Measurements from ENCODE around the gene NATD1. TPM values are rescaled to one million over a fixed set of nuclear protein-coding genes. Genes with fewer than 3 reads are reported as not detected.

NATD1 gene
- total and polyA plus RNA-seq, 4 donors, result 1.4 to 24.5 (median 2.9) TPM

DNA sequence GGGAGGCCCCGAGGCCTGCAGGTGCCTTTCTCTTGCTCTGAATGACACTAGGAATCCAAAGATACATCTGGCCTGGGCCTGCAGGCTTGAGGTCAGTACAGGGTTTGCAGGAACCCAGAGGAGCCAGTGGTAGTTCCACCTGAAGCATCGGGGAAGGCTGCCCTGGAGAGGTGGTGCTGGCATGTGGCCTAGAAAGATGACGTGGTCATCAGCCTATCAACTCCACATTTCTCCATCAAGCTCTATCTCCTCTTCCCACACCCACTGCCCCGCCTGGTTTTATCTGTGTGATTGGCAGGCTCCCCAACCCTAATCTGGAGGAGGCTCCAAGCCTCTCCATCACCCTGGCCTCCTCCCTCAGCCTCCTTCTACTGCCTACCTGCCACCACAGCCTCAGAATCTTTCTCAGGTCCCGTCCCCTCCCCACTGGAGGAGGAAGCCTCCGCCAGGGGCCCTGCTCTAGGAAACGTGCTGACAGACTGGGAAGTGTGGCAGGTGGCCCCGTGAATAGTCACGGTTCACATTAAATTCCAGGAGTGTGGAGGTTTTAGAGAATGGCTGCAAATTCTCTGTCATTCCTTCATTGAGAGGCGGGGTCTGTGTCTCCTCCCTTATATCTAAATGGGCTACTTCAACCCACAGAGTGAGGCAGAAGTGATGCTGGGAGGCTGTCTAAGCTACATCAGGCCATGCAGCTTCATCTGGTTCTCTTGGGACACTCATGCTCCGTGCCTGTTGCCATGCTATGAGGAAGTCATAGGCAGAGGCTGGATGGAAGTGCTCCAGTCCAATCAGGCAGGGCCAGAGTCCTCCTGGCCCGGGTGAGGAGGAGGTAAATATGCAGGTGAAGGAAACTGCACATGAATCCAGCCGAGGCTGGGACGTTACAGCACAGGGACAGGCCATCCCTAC, 19.9 kb upstream of the NATD1 start:
- no peak overlapping the region for H3K9ac ChIP-seq (ENCODE audit: low read depth in 1 of 2, low read length in 2 of 2)
- H3K36me3 ChIP-seq (ENCODE audit: control insufficient read depth in 4 of 4, insufficient read depth in 3 of 4, low read depth in 1 of 4, low read length in 3 of 4), result no peaks in the 10 kb centered on the region
- H3K4me1 ChIP-seq (ENCODE audit: control insufficient read depth in 4 of 4, insufficient read depth in 4 of 4, low read length in 3 of 4), result peaks cover 7 to 16% (median 12%) of the 10 kb centered on the region in 4 donors
- no peak for TF ChIP-seq EGR1 (IDR thresholded peaks at IDR 0.05; ENCODE audit: low read depth in 2 of 2)
- no peak for TF ChIP-seq SP1 (IDR thresholded peaks at IDR 0.05)
- TF ChIP-seq, protein P1, sequence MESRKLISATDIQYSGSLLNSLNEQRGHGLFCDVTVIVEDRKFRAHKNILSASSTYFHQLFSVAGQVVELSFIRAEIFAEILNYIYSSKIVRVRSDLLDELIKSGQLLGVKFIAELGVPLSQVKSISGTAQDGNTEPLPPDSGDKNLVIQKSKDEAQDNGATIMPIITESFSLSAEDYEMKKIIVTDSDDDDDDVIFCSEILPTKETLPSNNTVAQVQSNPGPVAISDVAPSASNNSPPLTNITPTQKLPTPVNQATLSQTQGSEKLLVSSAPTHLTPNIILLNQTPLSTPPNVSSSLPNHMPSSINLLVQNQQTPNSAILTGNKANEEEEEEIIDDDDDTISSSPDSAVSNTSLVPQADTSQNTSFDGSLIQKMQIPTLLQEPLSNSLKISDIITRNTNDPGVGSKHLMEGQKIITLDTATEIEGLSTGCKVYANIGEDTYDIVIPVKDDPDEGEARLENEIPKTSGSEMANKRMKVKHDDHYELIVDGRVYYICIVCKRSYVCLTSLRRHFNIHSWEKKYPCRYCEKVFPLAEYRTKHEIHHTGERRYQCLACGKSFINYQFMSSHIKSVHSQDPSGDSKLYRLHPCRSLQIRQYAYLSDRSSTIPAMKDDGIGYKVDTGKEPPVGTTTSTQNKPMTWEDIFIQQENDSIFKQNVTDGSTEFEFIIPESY (IDR thresholded peaks at IDR 0.05), result no peak
- TF ChIP-seq HNF4G (IDR thresholded peaks at IDR 0.05), result no peak
- no peak for TF ChIP-seq RXRA (IDR thresholded peaks at IDR 0.05)
- TF ChIP-seq FOXA1 (IDR thresholded peaks at IDR 0.05), result no peak
- TF ChIP-seq, protein P2, sequence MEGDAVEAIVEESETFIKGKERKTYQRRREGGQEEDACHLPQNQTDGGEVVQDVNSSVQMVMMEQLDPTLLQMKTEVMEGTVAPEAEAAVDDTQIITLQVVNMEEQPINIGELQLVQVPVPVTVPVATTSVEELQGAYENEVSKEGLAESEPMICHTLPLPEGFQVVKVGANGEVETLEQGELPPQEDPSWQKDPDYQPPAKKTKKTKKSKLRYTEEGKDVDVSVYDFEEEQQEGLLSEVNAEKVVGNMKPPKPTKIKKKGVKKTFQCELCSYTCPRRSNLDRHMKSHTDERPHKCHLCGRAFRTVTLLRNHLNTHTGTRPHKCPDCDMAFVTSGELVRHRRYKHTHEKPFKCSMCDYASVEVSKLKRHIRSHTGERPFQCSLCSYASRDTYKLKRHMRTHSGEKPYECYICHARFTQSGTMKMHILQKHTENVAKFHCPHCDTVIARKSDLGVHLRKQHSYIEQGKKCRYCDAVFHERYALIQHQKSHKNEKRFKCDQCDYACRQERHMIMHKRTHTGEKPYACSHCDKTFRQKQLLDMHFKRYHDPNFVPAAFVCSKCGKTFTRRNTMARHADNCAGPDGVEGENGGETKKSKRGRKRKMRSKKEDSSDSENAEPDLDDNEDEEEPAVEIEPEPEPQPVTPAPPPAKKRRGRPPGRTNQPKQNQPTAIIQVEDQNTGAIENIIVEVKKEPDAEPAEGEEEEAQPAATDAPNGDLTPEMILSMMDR (IDR thresholded peaks at IDR 0.05; ENCODE audit: low read depth, low read length, missing input control), result no peak
- no peak for TF ChIP-seq GABPA (IDR thresholded peaks at IDR 0.05 in 1 of 2, conservative IDR thresholded peaks at IDR 0.05 in 1 of 2)
- no peak for TF ChIP-seq TAF1 (conservative IDR thresholded peaks at IDR 0.05)
- no peaks in the 10 kb centered on the region for H3K9me3 ChIP-seq (ENCODE audit: control insufficient read depth in 4 of 4, low read length in 3 of 4)
- H3K4me3 ChIP-seq (ENCODE audit: low read depth in 1 of 3, low read length in 3 of 3), result no peak overlapping the region
- 73% methylated on average over 14 of the region's 14 CpGs for WGBS
- no peaks in the 10 kb centered on the region for H3K27me3 ChIP-seq (ENCODE audit: control insufficient read depth in 4 of 4, insufficient read depth in 4 of 4, low read length in 3 of 4)
- H3K27ac ChIP-seq (ENCODE audit: low read depth in 1 of 2, low read length in 2 of 2), result no peak overlapping the region
- peak; percentile 89 for DNase-seq (ENCODE audit: low spot score)

DNA sequence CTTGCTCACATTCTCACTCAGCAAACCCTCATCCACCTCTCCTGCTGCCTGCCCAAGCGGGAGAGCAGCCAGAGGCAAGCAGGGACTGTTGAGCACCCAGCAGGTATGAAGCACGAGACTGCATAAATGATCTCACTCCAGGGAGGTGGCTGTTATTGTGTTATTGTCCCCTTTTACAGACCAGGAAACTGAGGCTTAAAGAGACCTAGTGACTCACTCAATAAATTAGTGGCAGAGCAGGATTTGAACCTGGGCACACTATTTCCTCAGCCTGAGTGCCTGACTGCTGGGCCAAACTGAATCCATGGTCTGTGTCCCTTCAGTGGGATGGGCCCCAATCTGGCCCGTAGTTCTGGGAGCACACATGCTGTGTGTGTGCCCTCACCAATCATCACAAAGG, 19.0 kb upstream of the NATD1 start:
- Histone ChIP-seq H3K27ac (ENCODE audit: low read depth in 1 of 2, low read length in 2 of 2) (no peak overlapping the region), H3K4me3 (ENCODE audit: low read depth in 1 of 3, low read length in 3 of 3) (no peak overlapping the region), H3K9ac (ENCODE audit: low read depth in 1 of 2, low read length in 2 of 2) (no peak overlapping the region), H3K27me3 (ENCODE audit: control insufficient read depth in 4 of 4, insufficient read depth in 4 of 4, low read length in 3 of 4) (no peaks in the 10 kb centered on the region), H3K4me1 (ENCODE audit: control insufficient read depth in 4 of 4, insufficient read depth in 4 of 4, low read length in 3 of 4) (peaks cover 7 to 16% (median 12%) of the 10 kb centered on the region in 4 donors), H3K9me3 (ENCODE audit: control insufficient read depth in 4 of 4, low read length in 3 of 4) (no peaks in the 10 kb centered on the region), H3K36me3 (ENCODE audit: control insufficient read depth in 4 of 4, insufficient read depth in 3 of 4, low read depth in 1 of 4, low read length in 3 of 4) (no peaks in the 10 kb centered on the region)
- WGBS, result 93% methylated on average over 3 of the region's 3 CpGs
- TF ChIP-seq NR2F2 (IDR thresholded peaks at IDR 0.05) (no peak), EGR1 (IDR thresholded peaks at IDR 0.05; ENCODE audit: low read depth in 2 of 2) (no peak), HNF4G (IDR thresholded peaks at IDR 0.05) (no peak), RXRA (IDR thresholded peaks at IDR 0.05) (no peak), FOXA1 (IDR thresholded peaks at IDR 0.05) (no peak), TAF1 (conservative IDR thresholded peaks at IDR 0.05) (no peak), YY1 (IDR thresholded peaks at IDR 0.05) (no peak), RAD21 (IDR thresholded peaks at IDR 0.05) (no peak), JUND (IDR thresholded peaks at IDR 0.05) (no peak)
- TF ChIP-seq, protein P3, sequence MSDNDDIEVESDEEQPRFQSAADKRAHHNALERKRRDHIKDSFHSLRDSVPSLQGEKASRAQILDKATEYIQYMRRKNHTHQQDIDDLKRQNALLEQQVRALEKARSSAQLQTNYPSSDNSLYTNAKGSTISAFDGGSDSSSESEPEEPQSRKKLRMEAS (IDR thresholded peaks at IDR 0.05), result no peak
- TF ChIP-seq, protein P2 (IDR thresholded peaks at IDR 0.05; ENCODE audit: low read depth, low read length, missing input control), result no peak
- TF ChIP-seq, protein P4, sequence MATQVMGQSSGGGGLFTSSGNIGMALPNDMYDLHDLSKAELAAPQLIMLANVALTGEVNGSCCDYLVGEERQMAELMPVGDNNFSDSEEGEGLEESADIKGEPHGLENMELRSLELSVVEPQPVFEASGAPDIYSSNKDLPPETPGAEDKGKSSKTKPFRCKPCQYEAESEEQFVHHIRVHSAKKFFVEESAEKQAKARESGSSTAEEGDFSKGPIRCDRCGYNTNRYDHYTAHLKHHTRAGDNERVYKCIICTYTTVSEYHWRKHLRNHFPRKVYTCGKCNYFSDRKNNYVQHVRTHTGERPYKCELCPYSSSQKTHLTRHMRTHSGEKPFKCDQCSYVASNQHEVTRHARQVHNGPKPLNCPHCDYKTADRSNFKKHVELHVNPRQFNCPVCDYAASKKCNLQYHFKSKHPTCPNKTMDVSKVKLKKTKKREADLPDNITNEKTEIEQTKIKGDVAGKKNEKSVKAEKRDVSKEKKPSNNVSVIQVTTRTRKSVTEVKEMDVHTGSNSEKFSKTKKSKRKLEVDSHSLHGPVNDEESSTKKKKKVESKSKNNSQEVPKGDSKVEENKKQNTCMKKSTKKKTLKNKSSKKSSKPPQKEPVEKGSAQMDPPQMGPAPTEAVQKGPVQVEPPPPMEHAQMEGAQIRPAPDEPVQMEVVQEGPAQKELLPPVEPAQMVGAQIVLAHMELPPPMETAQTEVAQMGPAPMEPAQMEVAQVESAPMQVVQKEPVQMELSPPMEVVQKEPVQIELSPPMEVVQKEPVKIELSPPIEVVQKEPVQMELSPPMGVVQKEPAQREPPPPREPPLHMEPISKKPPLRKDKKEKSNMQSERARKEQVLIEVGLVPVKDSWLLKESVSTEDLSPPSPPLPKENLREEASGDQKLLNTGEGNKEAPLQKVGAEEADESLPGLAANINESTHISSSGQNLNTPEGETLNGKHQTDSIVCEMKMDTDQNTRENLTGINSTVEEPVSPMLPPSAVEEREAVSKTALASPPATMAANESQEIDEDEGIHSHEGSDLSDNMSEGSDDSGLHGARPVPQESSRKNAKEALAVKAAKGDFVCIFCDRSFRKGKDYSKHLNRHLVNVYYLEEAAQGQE (IDR thresholded peaks at IDR 0.05), result no peak
- no peak for DNase-seq (ENCODE audit: low spot score)

All from liver (tissue), 9 donors.